Measurements from ENCODE around the gene RNGTT.

Gene RNGTT

GRCh38 chr6:88852000-88852399, 111.4 kb downstream of the RNGTT start (continued):
- no peak for TF ChIP-seq ZNF398 (tag by site-specific recombination; IDR thresholded peaks at IDR 0.05)

- Histone ChIP-seq H3K4me3 (ENCODE audit: low read depth, low read length) (no peak overlapping the region), H3K27ac (ENCODE audit: extremely low read depth, low read depth, low read length) (no peak overlapping the region), H3K36me3 (ENCODE audit: control insufficient read depth in 2 of 2, insufficient read depth in 1 of 2, low read length in 2 of 2) (peaks cover 0 to 6% of the 10 kb centered on the region in 2 experiments; a peak in 2 of 3 replicates), H3K9me3 (ENCODE audit: control insufficient read depth, insufficient read depth, low read depth, low read length) (no peaks in the 10 kb centered on the region), H3K4me1 (ENCODE audit: control insufficient read depth, insufficient read depth, low read length) (peaks cover 11% of the 10 kb centered on the region; the same call in 1 of the 2 replicates)
- CTCF ChIA-PET, result interaction anchor here (0.7 kb wide), 1 partner anchor 22 kb away, joined by 5 read pairs; no protein-coding TSS in a partner anchor
- POLR2A ChIA-PET, result no interaction called here
- TF ChIP-seq ZNF701 (tag by site-specific recombination; IDR thresholded peaks at IDR 0.05), result no peak
- TF ChIP-seq TRIM28 (IDR thresholded peaks at IDR 0.05; ENCODE audit: borderline replicate concordance, low read length), result 0 out of 2 replicates have a peak, but pooled peaks have one; percentile 28
- peak; percentile 25; the same call in 1 of the 2 replicates for TF ChIP-seq TCF7L2 (IDR thresholded peaks at IDR 0.05; ENCODE audit: borderline replicate concordance, low read depth, low read length)
These were observed 114.5 kb downstream of the RNGTT start for GRCh38 chr6:88848870-88849269.

GRCh38 chr6:88843040-88843439, 120.4 kb downstream of the RNGTT start:
- no peak overlapping the region for H3K27ac ChIP-seq (ENCODE audit: extremely low read depth, low read depth, low read length)
- ChIA-PET POLR2A (interaction anchor here (0.6 to 1.6 kb wide), 3 partner anchors 13 to 1034 kb away, joined by 3 to 5 read pairs (median 3); no protein-coding TSS in a partner anchor), CTCF (interaction anchor here (0.6 to 0.7 kb wide), 3 partner anchors 28 to 1765 kb away, joined by 3 to 5 read pairs (median 4); no protein-coding TSS in a partner anchor)
- no peak overlapping the region for H3K4me3 ChIP-seq (ENCODE audit: low read depth, low read length)
- TF ChIP-seq ZNF571 (tag by site-specific recombination; IDR thresholded peaks at IDR 0.05), result no peak
- no peak for TF ChIP-seq ZBTB7A (tag by site-specific recombination; IDR thresholded peaks at IDR 0.05; ENCODE audit: low read depth)
- no peak for TF ChIP-seq ZNF433 (tag by site-specific recombination; IDR thresholded peaks at IDR 0.05; ENCODE audit: low read depth)
- TF ChIP-seq ZNF23 (tag by site-specific recombination; IDR thresholded peaks at IDR 0.05; ENCODE audit: borderline replicate concordance), result no peak
- TF ChIP-seq ZNF37A (tag by site-specific recombination; IDR thresholded peaks at IDR 0.05), result no peak
- TF ChIP-seq ZNF223 (tag by site-specific recombination; IDR thresholded peaks at IDR 0.05), result no peak
- no peak for TF ChIP-seq ZNF202 (tag by site-specific recombination; IDR thresholded peaks at IDR 0.05; ENCODE audit: borderline replicate concordance)
- no peak for TF ChIP-seq MYNN (tag by site-specific recombination; IDR thresholded peaks at IDR 0.05; ENCODE audit: borderline replicate concordance)
- TF ChIP-seq ZNF585B (tag by site-specific recombination; IDR thresholded peaks at IDR 0.05), result no peak
- TF ChIP-seq ZNF518A (tag by site-specific recombination; conservative IDR thresholded peaks at IDR 0.05; ENCODE audit: low read depth), result no peak
- no peak for TF ChIP-seq ZNF621 (tag by site-specific recombination; IDR thresholded peaks at IDR 0.05)
- no peak for TF ChIP-seq ZNF510 (tag by site-specific recombination; IDR thresholded peaks at IDR 0.05; ENCODE audit: insufficient replicate concordance)
- no peak for TF ChIP-seq ZIC2 (tag by site-specific recombination; IDR thresholded peaks at IDR 0.05)
- H3K36me3 ChIP-seq (ENCODE audit: control insufficient read depth in 2 of 2, insufficient read depth in 1 of 2, low read length in 2 of 2), result peaks cover 9 to 15% of the 10 kb centered on the region in 2 experiments
- H3K9me3 ChIP-seq (ENCODE audit: control insufficient read depth, insufficient read depth, low read depth, low read length), result no peaks in the 10 kb centered on the region
- H3K4me1 ChIP-seq (ENCODE audit: control insufficient read depth, insufficient read depth, low read length), result no peaks in the 10 kb centered on the region

Measured in HEK293 (cell line).